GM10266 (cell line): ENCODE measurements around the gene CRNN.

ENCODE experiments used
- DNase-seq: peaks from one replicate; pipeline ENCODE4 v3.0.0; 2012; ENCODE audit errors: extremely low spot score
- TF ChIP-seq, protein P1 (sequence below): IDR thresholded peaks from 2 replicates; pipeline ENCODE4 v1.5.1; 2012; ENCODE audit warnings: mild to moderate bottlenecking, low read depth; ENCODE audit not compliant: control insufficient read depth, insufficient read depth; ENCODE audit errors: missing control alignments

Gene CRNN

DNA sequence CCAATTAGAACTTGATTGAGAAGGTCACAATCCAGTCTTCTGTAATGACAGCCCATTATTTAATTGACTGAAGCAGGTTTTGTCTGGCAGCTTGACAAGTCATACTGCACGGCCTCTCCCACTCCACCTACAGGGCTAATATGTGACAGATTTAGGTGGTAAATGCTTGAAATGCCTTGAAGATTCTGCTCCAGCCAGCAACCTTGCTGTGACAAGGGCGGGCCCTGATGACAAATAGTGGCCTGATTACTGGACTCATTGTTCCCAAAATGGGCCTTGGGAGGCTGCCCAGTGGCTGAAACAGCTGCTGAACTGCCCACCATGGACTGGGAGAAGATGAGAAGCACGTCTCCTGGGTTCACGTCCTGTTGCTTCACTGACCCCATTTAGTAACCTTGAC lies 30.0 kb upstream of the CRNN start:
- DNase-seq: no peak
- TF ChIP-seq, protein P1, sequence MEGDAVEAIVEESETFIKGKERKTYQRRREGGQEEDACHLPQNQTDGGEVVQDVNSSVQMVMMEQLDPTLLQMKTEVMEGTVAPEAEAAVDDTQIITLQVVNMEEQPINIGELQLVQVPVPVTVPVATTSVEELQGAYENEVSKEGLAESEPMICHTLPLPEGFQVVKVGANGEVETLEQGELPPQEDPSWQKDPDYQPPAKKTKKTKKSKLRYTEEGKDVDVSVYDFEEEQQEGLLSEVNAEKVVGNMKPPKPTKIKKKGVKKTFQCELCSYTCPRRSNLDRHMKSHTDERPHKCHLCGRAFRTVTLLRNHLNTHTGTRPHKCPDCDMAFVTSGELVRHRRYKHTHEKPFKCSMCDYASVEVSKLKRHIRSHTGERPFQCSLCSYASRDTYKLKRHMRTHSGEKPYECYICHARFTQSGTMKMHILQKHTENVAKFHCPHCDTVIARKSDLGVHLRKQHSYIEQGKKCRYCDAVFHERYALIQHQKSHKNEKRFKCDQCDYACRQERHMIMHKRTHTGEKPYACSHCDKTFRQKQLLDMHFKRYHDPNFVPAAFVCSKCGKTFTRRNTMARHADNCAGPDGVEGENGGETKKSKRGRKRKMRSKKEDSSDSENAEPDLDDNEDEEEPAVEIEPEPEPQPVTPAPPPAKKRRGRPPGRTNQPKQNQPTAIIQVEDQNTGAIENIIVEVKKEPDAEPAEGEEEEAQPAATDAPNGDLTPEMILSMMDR: no peak

DNA sequence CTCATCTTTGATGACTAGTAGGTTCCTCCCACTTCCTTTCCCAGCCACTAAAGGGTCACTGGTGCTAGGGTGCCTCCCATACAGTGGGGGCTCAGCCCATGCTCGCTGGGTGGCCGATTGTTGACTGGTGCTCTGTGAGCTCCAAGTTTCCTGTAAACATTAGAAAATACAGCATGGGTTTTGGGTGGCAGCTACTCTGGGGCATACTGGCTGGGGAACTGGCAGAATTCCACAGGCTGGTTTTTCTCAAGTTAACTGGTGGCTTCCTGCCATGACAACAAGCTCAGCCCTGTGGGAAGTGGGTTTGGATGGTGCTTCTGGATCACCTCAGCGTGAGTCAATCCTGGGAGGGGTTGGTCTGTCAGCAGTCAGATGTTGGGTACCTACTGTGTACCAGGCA lies 28.7 kb upstream of the CRNN start:
- no peak for DNase-seq
- TF ChIP-seq, protein P1: no peak

DNA sequence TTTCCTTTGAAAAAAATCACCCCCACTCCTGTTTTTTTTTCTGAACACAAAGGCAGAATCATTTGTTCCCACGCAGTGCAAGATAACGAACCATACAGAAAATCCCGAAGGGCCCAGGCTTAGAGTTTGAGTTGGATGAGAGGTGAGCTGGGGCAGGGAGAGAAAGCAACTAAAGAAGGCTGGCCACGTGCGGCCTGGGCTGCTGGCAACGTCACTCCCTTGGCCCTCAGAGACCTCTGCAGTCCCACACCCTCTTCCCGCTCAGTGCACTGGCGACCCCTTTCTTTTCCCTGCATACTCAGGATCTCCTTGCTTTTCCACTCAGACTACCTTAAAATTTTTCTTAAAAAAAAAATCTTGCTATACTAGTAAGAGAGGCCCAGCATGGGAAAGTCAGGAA lies 28.2 kb upstream of the CRNN start:
- TF ChIP-seq, protein P1: no peak
- DNase-seq: no peak

DNA sequence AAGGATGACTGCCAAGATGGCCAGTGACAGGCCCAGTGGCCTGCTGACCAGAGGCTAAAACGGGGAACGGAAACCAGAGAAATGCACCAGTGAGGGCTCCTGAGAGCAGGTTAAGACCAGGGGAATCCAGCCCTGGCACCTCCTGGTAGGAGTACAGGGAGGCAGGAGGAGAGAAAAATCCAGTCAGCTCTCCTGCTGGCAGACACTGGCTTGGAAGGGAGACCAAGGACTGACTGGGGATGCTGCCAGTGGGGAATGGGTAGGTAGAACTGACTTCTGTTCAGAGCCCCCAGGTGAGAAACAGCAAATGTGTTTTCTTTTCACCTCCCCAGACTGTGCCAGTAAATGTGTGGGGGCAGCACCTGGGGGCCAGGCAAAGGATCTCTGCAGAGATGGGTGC lies 27.7 kb upstream of the CRNN start:
- DNase-seq: no peak
- TF ChIP-seq, protein P1: no peak

DNA sequence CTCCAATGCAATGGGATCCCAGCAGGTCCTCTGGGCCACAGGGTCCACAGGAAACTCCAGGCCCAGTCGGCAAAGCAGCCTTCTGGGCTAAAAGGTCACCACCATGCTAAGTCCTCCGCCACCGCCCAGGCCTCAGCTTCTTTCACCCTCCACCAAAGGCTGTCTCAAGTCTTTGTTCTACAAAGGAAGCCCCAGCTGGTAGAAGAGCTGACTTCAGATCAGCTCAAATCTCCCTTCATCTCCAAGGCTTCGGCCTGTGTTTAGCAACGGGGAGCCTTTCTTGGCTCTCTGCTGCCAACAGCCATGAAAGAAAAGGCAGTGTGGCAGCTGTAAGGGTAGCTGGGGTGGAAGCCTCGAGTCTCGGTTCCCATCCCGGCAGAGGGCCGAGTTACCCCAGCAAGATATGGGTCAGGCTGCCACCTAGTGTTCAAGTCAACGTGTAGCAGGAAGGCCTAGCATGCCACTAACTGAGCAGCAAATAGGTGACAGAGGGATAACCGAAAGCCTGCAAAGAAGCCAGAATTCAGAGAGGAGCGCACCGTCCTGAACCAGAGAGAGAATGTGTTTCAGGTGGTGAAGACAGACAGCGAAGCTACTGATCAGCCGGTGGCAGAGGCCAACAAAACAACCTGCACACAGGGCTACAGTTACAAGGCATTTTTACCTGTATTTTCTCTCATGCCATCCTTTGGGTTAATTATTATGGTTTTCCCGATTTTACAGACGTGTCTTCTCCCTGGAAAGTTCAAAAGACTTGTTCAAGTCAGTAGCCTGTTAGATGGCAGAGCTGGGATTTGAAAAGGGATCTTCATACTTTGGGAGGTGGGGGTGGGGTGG lies 26.8 kb upstream of the CRNN start:
- TF ChIP-seq, protein P1: peak; percentile 88
- DNase-seq: peak; percentile 81

DNA sequence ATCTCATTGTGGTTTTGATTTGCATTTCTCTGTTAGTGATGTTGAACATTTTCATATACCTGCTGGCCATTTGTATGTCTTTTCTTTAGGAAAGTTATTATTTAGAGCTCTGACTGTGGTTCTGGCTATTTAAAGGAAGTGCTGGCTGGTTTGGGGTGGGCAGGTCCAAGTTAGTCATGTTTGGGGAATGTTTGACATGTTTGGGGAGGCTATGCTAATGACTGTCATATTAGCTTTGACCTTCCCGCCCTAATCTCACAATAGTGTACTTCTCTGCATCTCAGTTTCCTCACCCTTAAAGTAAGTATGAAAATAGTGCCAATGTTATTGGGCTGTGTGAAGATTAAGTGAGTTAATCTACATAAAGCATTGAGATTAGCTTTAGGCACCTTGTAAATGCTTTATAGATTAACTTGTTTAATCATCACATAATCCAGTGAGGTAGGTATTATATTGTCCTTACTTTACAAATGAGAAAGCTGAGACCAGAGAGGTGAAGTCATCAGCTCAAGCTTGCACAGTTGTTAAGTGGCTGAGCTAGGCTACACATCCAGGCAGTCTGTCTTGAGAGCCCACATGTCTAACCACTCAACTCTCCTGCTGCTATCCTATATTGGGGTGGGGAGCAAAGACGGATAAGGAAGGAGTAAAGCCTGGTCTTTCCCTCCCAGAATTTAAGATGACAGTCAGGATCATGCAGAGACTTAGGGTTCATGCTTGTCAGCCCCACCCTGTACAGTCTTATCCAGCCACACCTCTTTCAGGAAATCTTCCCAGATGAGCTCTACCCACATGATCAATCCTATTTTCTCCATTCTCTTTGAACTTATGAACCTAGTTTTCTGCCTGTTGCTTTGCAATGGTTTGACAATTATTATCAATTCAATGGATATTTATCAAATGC lies 22.8 kb upstream of the CRNN start:
- DNase-seq: no peak
- TF ChIP-seq, protein P1: no peak
